Bronchial smooth muscle cell (primary cell): ENCODE results near the gene SYT1. TPM values are rescaled to one million over a fixed set of nuclear protein-coding genes. Genes with fewer than 3 reads are reported as not detected.

Source experiments
- total RNA-seq: library from RNA; depleted of rRNA; stranded (reverse); fragments of >200 nt; gene quantifications from 2 replicates; pipeline ENCODE4 v1.2.1, GENCODE V29; 2014

SYT1 gene
- 0.60 and 10.1 TPM in 2 replicates for total RNA-seq

DNA sequence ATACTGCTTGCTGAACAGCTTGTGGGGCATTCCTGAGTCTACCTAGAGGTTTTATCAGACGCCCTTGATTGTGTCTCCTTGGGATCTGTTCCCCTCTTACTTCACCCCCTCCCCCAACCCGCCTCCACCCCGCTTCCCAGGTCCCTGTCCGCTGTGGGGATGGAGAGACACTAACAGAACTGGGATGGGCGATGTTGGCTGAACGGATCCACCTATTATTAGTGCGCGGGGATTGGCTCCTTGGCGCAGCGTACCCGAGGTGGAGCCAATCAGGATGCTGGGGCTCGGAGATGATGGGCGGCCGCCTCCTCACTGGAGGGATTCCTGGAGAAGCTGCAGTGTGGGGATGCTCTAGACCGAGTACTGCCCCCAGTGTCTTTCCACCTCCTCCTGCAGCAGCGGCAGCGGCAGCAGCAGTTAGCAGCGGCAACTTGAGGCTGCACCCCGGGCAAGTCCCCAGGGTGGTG is at the start of gene SYT1:
TSS of gene SYT1 (plus strand) at position 372 of the 467 bp plus-strand sequence.

